C4-2B (cell line): Measurements from ENCODE around the gene NUDT1.

Source experiments
- H3K27ac ChIP-seq: fragments of 450-650 bp; 2 replicates; pipeline ENCODE4 v1.5.1; 2017
- CTCF ChIP-seq: fragments of 450-650 bp; conservative IDR thresholded peaks from 2 replicates; pipeline ENCODE4 v1.5.1; 2017; ENCODE audit warnings: mild to moderate bottlenecking
- ZFX ChIP-seq: fragments of 450-650 bp; IDR thresholded peaks from 2 replicates; pipeline ENCODE4 v1.6.1; 2017

NUDT1 gene

GRCh38 chr7:2197436-2198155 is 44.4 kb upstream of the NUDT1 start:
- no peak overlapping the region; the same call in 1 of the 2 replicates for H3K27ac ChIP-seq

GRCh38 chr7:2198206-2198605 is 43.8 kb upstream of the NUDT1 start:
- H3K27ac ChIP-seq, result no peak overlapping the region
- TF ChIP-seq ZFX (no peak), CTCF (no peak)

More at GRCh38 chr7:2197436-2198155, 44.4 kb upstream of the NUDT1 start:
- TF ChIP-seq CTCF, result no peak
- TF ChIP-seq ZFX, result no peak

- no peak overlapping the region for H3K27ac ChIP-seq
- TF ChIP-seq ZFX (no peak), CTCF (no peak)
Measured at GRCh38 chr7:2198760-2199159, 43.3 kb upstream of the NUDT1 start.

- no peak overlapping the region for H3K27ac ChIP-seq
- TF ChIP-seq CTCF, result no peak
- TF ChIP-seq ZFX, result no peak
Measured at GRCh38 chr7:2199528-2199927, 42.5 kb upstream of the NUDT1 start.

- no peak overlapping the region for H3K27ac ChIP-seq
- TF ChIP-seq ZFX (no peak), CTCF (no peak)
Measured at GRCh38 chr7:2199956-2200583, 42.0 kb upstream of the NUDT1 start.

- no peak overlapping the region for H3K27ac ChIP-seq
- TF ChIP-seq ZFX (no peak), CTCF (no peak)
Measured at GRCh38 chr7:2200584-2200980, 41.4 kb upstream of the NUDT1 start.

GRCh38 chr7:2201128-2201527 is 40.9 kb upstream of the NUDT1 start:
- H3K27ac ChIP-seq, result no peak overlapping the region
- TF ChIP-seq ZFX (no peak), CTCF (no peak)
